K562 (cell line): ENCODE measurements around the gene TMPRSS5. TPM values are rescaled to one million over a fixed set of nuclear protein-coding genes. Genes with fewer than 3 reads are reported as not detected.

Experiments used
- ATF6 ChIP-seq: sonication (generic); formaldehyde crosslinking; IDR thresholded peaks from 2 replicates; pipeline ENCODE4 v1.4.0; 2020; ENCODE audit warnings: mild to moderate bottlenecking, missing genetic modification reagents
- BRCA1 ChIP-seq, 2 experiments: fragments of 450-650 bp in 1 of 2; sonication (generic) in 1 of 2; formaldehyde crosslinking in 1 of 2; IDR thresholded peaks; 2 replicates each; pipeline versions ENCODE4 v1.5.0 to v1.6.1; 2017 to 2020; ENCODE audit warnings: mild to moderate bottlenecking in 1 of 2, missing genetic modification reagents in 1 of 2
- BRD9 ChIP-seq: fragments of 450-650 bp; IDR thresholded peaks from 2 replicates; pipeline ENCODE4 v1.6.1; 2018; ENCODE audit warnings: low read depth; ENCODE audit not compliant: partially characterized antibody
- BRF1 ChIP-seq: IDR thresholded peaks from 3 replicates; pipeline ENCODE4 v1.6.1; 2011; ENCODE audit warnings: borderline replicate concordance, mild to moderate bottlenecking; ENCODE audit not compliant: insufficient read length; ENCODE audit errors: extremely low read depth
- BRF2 ChIP-seq: IDR thresholded peaks from 3 replicates; pipeline ENCODE4 v1.6.1; 2011; ENCODE audit warnings: borderline replicate concordance, mild to moderate bottlenecking; ENCODE audit not compliant: insufficient read length, insufficient read depth
- C11orf30 ChIP-seq: fragments of 450-650 bp; IDR thresholded peaks from 2 replicates; pipeline ENCODE4 v1.6.1; 2016; ENCODE audit warnings: low read depth, mild to moderate bottlenecking
- ELK1 ChIP-seq: sonication (generic); formaldehyde crosslinking; IDR thresholded peaks from 2 replicates; pipeline ENCODE4 v1.8.1; 2022; ENCODE audit warnings: missing genetic modification reagents
- IFI16 ChIP-seq: fragments of 250-450 bp; sonication (Bioruptor Pico); IDR thresholded peaks from 2 replicates; pipeline ENCODE4 v2.1.2; 2022; ENCODE audit warnings: mild to moderate bottlenecking, inconsistent platforms
- MCM3 ChIP-seq: fragments of 450-650 bp; IDR thresholded peaks from 2 replicates; pipeline ENCODE4 v1.6.1; 2016
- NCOA1 ChIP-seq: fragments of 450-650 bp; IDR thresholded peaks from 2 replicates; pipeline ENCODE4 v1.6.1; 2016; ENCODE audit warnings: low read depth
- NCOA6 ChIP-seq: fragments of 450-650 bp; IDR thresholded peaks from 2 replicates; pipeline ENCODE4 v1.6.1; 2017; ENCODE audit warnings: mild to moderate bottlenecking
- NFATC3 ChIP-seq: fragments of 450-650 bp; IDR thresholded peaks from 2 replicates; pipeline ENCODE4 v1.6.1; 2017; ENCODE audit warnings: mild to moderate bottlenecking
- PCBP1 ChIP-seq: fragments of 200-400 bp; formaldehyde crosslinking; IDR thresholded peaks from 2 replicates; pipeline ENCODE4 v1.6.1; 2018; ENCODE audit warnings: mild to moderate bottlenecking, low read depth, low read length; ENCODE audit not compliant: poor library complexity, severe bottlenecking
- POLR2B ChIP-seq: fragments of 450-650 bp; IDR thresholded peaks from 2 replicates; pipeline ENCODE4 v1.6.1; 2018; ENCODE audit warnings: low read depth; ENCODE audit not compliant: partially characterized antibody
- RAD21 ChIP-seq, 2 experiments: fragments of 250-450 bp in 1 of 2; fragments of 450-650 bp in 1 of 2; sonication (Bioruptor Pico) in 1 of 2; formaldehyde crosslinking in 1 of 2; IDR thresholded peaks in 1 of 2; conservative IDR thresholded peaks in 1 of 2; 2 replicates each; pipeline versions ENCODE4 v1.4.0 to v1.8.0; 2020 to 2022; ENCODE audit warnings: mild to moderate bottlenecking in 2 of 2, moderate library complexity in 1 of 2
- RBBP5 ChIP-seq: fragments of 200-600 bp; sonication (generic); IDR thresholded peaks from 2 replicates; pipeline ENCODE4 v1.6.1; 2012; ENCODE audit warnings: borderline replicate concordance, mild to moderate bottlenecking, low read length, control low read depth, inconsistent platforms; ENCODE audit not compliant: insufficient read depth, poor library complexity, severe bottlenecking
- SMARCA4 ChIP-seq: fragments of 450-650 bp; IDR thresholded peaks from 2 replicates; pipeline ENCODE4 v1.6.1; 2016
- SNAPC5 ChIP-seq: fragments of 250-450 bp; sonication (Bioruptor Pico); IDR thresholded peaks from 2 replicates; pipeline ENCODE4 v1.8.0; 2021; ENCODE audit warnings: moderate library complexity, mild to moderate bottlenecking, inconsistent platforms
- TAL1 ChIP-seq: fragments of 450-650 bp; IDR thresholded peaks from 2 replicates; pipeline ENCODE4 v1.6.1; 2016; ENCODE audit warnings: mild to moderate bottlenecking
- XRCC4 ChIP-seq: IDR thresholded peaks from one replicate; pipeline ENCODE4 v1.6.1; 2011; ENCODE audit not compliant: insufficient read depth, insufficient read length; ENCODE audit errors: extremely low read depth
- ZBED1 ChIP-seq: IDR thresholded peaks from 2 replicates; pipeline ENCODE4 v1.6.1; 2014
- ZNF24 ChIP-seq: fragments of 450-650 bp; IDR thresholded peaks from 2 replicates; pipeline ENCODE4 v1.6.1; 2016
- ZNF316 ChIP-seq: fragments of 450-650 bp; IDR thresholded peaks from 2 replicates; pipeline ENCODE4 v1.6.1; 2016
- ZNF449 ChIP-seq: fragments of 250-450 bp; sonication (Bioruptor Pico); IDR thresholded peaks from 2 replicates; pipeline ENCODE4 v1.8.0; 2022; ENCODE audit warnings: moderate library complexity, mild to moderate bottlenecking, inconsistent platforms
- polyA plus RNA-seq, 8 experiments: library from polyadenylated mRNA; depleted of rRNA in 4 of 8; stranded (reverse) in 5 of 8; unstranded in 3 of 8; fragments of >200 nt; fragmentation: Nextera tagmentation in 2 of 8; fragmentation: Illumina TruSeq in 1 of 8; extraction: Ambion mirVana in 2 of 8; extraction: Trizol in 1 of 8; gene quantifications; 2 replicates each; pipeline versions ENCODE4 v1.2.1 to v1.2.3, GENCODE V29; 2011 to 2014; ENCODE audit warnings: inconsistent platforms in 1 of 8, missing spikeins in 1 of 8
- total RNA-seq, 7 experiments: library from RNA; depleted of rRNA in 6 of 7; stranded (reverse); fragments of >200 nt in 6 of 7; fragmentation: Illumina TruSeq in 2 of 7; extraction: Trizol in 2 of 7; gene quantifications; 2 replicates each; pipeline versions ENCODE4 v1.2.1 to v1.2.3, GENCODE V29; 2011 to 2021; ENCODE audit warnings: low replicate concordance in 1 of 7

The TMPRSS5 gene
- total and polyA plus RNA-seq, 9 of the 15 experiments (the other 6 are each of a cell fraction or from before 2014, with no cell fraction given): 0.07 to 0.49 (median 0.17) TPM; not detected in 1

GRCh38 chr11:113664069-113664980, 41.8 kb downstream of the TMPRSS5 start (continued):
- TF ChIP-seq BRF2: no peak
- TF ChIP-seq POLR2B: no peak
- TF ChIP-seq BRF1: no peak
- no peak for TF ChIP-seq RAD21 (CRISPR knock-in tag; conservative IDR thresholded peaks at IDR 0.05 in 1 of 2, IDR thresholded peaks at IDR 0.05 in 1 of 2)
- TF ChIP-seq IFI16 (CRISPR knock-in tag): no peak
- 0 out of 2 replicates have a peak, but pooled peaks have one; percentile 6 for TF ChIP-seq NCOA6
- TF ChIP-seq XRCC4: no peak
- peak; percentile 78 for TF ChIP-seq BRD9
- no peak for TF ChIP-seq ZNF316
- TF ChIP-seq NFATC3: no peak
- TF ChIP-seq ZNF24: no peak
- no peak; the same call in 1 of the 2 replicates for TF ChIP-seq TAL1
- TF ChIP-seq ATF6 (CRISPR knock-in tag): no peak
- TF ChIP-seq BRCA1 (IDR thresholded peaks at IDR 0.05): no peak
- TF ChIP-seq BRCA1 (CRISPR knock-in tag; IDR thresholded peaks at IDR 0.05): no peak
- no peak for TF ChIP-seq SNAPC5 (CRISPR knock-in tag)
- TF ChIP-seq SMARCA4: peak; percentile 63; the same call in 1 of the 2 replicates
- no peak for TF ChIP-seq ZBED1
- TF ChIP-seq MCM3: no peak
- no peak for TF ChIP-seq C11orf30
- no peak for TF ChIP-seq RBBP5
- TF ChIP-seq PCBP1: no peak
- no peak for TF ChIP-seq ZNF449 (CRISPR knock-in tag)
- TF ChIP-seq NCOA1: no peak
- no peak for TF ChIP-seq ELK1 (CRISPR knock-in tag)
